Right lobe of liver (tissue), 6 donors: ENCODE data around the gene EIF2D. TPM values are rescaled to one million over a fixed set of nuclear protein-coding genes. Genes with fewer than 3 reads are reported as not detected.

Experiments used
- ATAC-seq, 4 donors: fragments of 200-7000 bp; cut with Tn5 transposase; one replicate each; pipeline ENCODE4 v1.9.1; 2020; ENCODE audit warnings: mild to moderate bottlenecking in 4 of 4, moderate library complexity in 4 of 4
- DNase-seq, 3 donors: peaks; one replicate each; pipeline ENCODE4 v3.0.0-alpha.2; 2020
- H3K27ac ChIP-seq, 3 donors: fragments of 200-600 bp; one replicate each; pipeline ENCODE4 v1.8.0; 2022
- H3K27me3 ChIP-seq, 2 donors: fragments of 200-600 bp; one replicate each; pipeline ENCODE4 v1.8.0; 2022
- H3K36me3 ChIP-seq, 4 donors: fragments of 200-600 bp; sonication (generic) in 1 of 4; one replicate each; pipeline versions ENCODE4 v1.5.1 to v1.8.0; 2017 to 2022; ENCODE audit warnings: control low read depth in 1 of 4
- H3K4me1 ChIP-seq, 4 donors: fragments of 200-600 bp; sonication (generic) in 1 of 4; one replicate each; pipeline versions ENCODE4 v1.5.1 to v1.8.0; 2017 to 2022; ENCODE audit warnings: control low read depth in 1 of 4
- H3K4me3 ChIP-seq, 3 donors: fragments of 200-600 bp; one replicate each; pipeline ENCODE4 v1.8.0; 2022
- H3K9me3 ChIP-seq, 4 donors: fragments of 200-600 bp; sonication (generic) in 1 of 4; one replicate each; pipeline versions ENCODE4 v1.5.1 to v1.8.0; 2017 to 2022; ENCODE audit warnings: control low read depth in 1 of 4
- CTCF ChIP-seq, 4 donors: fragments of 200-600 bp in 3 of 4; fragments of 450-650 bp in 1 of 4; IDR thresholded peaks; one replicate each; pipeline versions ENCODE4 v1.5.1 to v1.8.0; 2016 to 2022; ENCODE audit warnings: antibody characterized with exemption in 4 of 4, mild to moderate bottlenecking in 2 of 4
- POLR2A ChIP-seq: fragments of 450-650 bp; IDR thresholded peaks from one replicate; pipeline ENCODE4 v1.6.1; 2017; ENCODE audit warnings: antibody characterized with exemption, mild to moderate bottlenecking
- WGBS: methylation state at CpG from one replicate; pipeline ENCODE4 v1.1.6; 2018; ENCODE audit warnings: low coverage, low lambda C conversion rate; ENCODE audit not compliant: insufficient coverage; ENCODE audit errors: missing lambda C conversion rate; 5-methylcytosine and 5-hydroxymethylcytosine counted together
- intact Hi-C, 2 donors: fragments of 100-400 bp; cut with DNase I; formaldehyde crosslinking; loops; one replicate each; pipeline versions ENCODE4 v1.11.2 to v1.14.1; 2022
- total RNA-seq, 6 experiments: library from RNA; depleted of rRNA in 2 of 6; stranded (reverse); fragments of >200 nt in 2 of 6; fragmentation: NEBNext Ultra II Directional in 3 of 6; extraction: Animal tissue kit (Norgen Biotek cat#: 25700) in 3 of 6; gene quantifications; one replicate each; pipeline versions ENCODE4 v1.1.0 to v1.2.4, GENCODE V29; 2016 to 2023
- donor health status: DM: no; HTN: yes; CAD: no.
- donor health status: DM: no; HTN: no; CAD: no.
- donor health status: DM: no; HTN: no; CAD: no.
- donor health status: DM: no; HTN: yes; CAD: no.
- donor health status: DM: no; HTN: yes; CAD: no.

Gene EIF2D
- total RNA-seq, 6 experiments from 2014 or later: 18.4 to 29.3 (median 24.4) TPM

GRCh38 chr1:206588492-206588891, 23.8 kb downstream of the EIF2D start:
- no peak for ATAC-seq
- Histone ChIP-seq H3K4me1 (no peaks in the 10 kb centered on the region), H3K36me3 (peaks cover 0 to 86% (median 22%) of the 10 kb centered on the region in 4 donors), H3K27me3 (no peaks in the 10 kb centered on the region), H3K4me3 (no peak overlapping the region), H3K27ac (no peak overlapping the region), H3K9me3 (no peaks in the 10 kb centered on the region)
- DNase-seq: no peak
- TF ChIP-seq POLR2A: no peak
- TF ChIP-seq CTCF (IDR thresholded peaks at IDR 0.05): no peak
- WGBS: 53% methylated on average over 6 of the region's 6 CpGs
- intact Hi-C loops: loop anchor here in 1 of 2 donors (5.0 kb wide), 1 partner anchor 96 kb away; no protein-coding TSS in a partner anchor

GRCh38 chr1:206587904-206588303, 24.4 kb downstream of the EIF2D start:
- WGBS: 70% methylated on average over 2 of the region's 14 CpGs
- H3K27ac ChIP-seq: no peak overlapping the region
- intact Hi-C loops: loop anchor here in 1 of 2 donors (5.0 kb wide), 1 partner anchor 96 kb away; no protein-coding TSS in a partner anchor

DNA sequence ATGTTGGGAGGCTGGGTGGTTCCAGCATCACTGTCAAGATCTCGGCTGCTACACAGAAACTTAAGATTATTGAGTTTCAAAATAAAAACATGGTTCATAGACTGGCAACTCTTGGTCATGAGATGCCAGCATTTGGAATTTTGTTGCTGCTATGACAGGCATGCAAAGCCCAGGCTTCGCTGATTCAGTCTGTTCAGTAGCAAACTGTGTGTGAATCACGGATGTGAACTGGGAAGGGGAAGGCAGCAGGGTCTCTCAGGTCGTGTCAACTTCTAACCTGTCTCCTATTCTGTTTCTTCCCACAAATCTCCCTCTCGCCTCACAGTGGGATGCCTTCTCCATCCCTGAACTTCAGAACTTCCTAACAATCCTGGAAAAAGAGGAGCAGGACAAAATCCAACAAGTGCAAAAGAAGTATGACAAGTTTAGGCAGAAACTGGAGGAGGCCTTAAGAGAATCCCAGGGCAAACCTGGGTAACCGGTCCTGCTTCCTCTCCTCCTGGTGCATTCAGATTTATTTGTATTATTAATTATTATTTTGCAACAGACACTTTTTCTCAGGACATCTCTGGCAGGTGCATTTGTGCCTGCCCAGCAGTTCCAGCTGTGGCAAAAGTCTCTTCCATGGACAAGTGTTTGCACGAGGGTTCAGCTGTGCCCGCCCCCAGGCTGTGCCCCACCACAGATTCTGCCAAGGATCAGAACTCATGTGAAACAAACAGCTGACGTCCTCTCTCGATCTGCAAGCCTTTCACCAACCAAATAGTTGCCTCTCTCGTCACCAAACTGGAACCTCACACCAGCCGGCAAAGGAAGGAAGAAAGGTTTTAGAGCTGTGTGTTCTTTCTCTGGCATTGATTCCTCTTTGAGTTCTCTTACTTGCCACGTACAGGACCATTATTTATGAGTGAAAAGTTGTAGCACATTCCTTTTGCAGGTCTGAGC, 25.5 kb downstream of the EIF2D start:
- intact Hi-C loops: loop anchor here in 1 of 2 donors (5.0 kb wide), 1 partner anchor 94 kb away; no protein-coding TSS in a partner anchor
- Histone ChIP-seq H3K36me3 (peaks cover 0 to 77% (median 22%) of the 10 kb centered on the region in 4 donors), H3K4me1 (no peaks in the 10 kb centered on the region), H3K9me3 (no peaks in the 10 kb centered on the region), H3K27ac (no peak overlapping the region), H3K4me3 (no peak overlapping the region), H3K27me3 (no peaks in the 10 kb centered on the region)
- ATAC-seq (no peak), DNase-seq (no peak)
- TF ChIP-seq CTCF (IDR thresholded peaks at IDR 0.05): no peak
- no peak for TF ChIP-seq POLR2A
- 62% methylated on average over 13 of the region's 13 CpGs for WGBS

More at GRCh38 chr1:206587904-206588303, 24.4 kb downstream of the EIF2D start:
- H3K4me3 ChIP-seq: no peak overlapping the region
- H3K4me1 ChIP-seq: no peaks in the 10 kb centered on the region
- no peak for DNase-seq
- TF ChIP-seq POLR2A (no peak), CTCF (IDR thresholded peaks at IDR 0.05) (no peak)
- peaks cover 0 to 86% (median 22%) of the 10 kb centered on the region in 4 donors for H3K36me3 ChIP-seq
- no peak for ATAC-seq
- H3K9me3 ChIP-seq: no peaks in the 10 kb centered on the region
- no peaks in the 10 kb centered on the region for H3K27me3 ChIP-seq

GRCh38 chr1:206584683-206585082, 27.6 kb downstream of the EIF2D start:
- Histone ChIP-seq H3K4me1 (no peaks in the 10 kb centered on the region), H3K9me3 (no peaks in the 10 kb centered on the region), H3K27me3 (no peaks in the 10 kb centered on the region), H3K27ac (no peak overlapping the region), H3K4me3 (no peak overlapping the region), H3K36me3 (peaks cover 0 to 63% (median 18%) of the 10 kb centered on the region in 4 donors)
- TF ChIP-seq POLR2A (no peak), CTCF (IDR thresholded peaks at IDR 0.05) (no peak)
- no peak for ATAC-seq
- 33% methylated on average over 1 of the region's 4 CpGs for WGBS
- no peak for DNase-seq
- intact Hi-C loops: loop anchor here (5.0 kb wide), 1 partner anchor 92 kb away; no protein-coding TSS in a partner anchor
